ENCODE data around the gene LACTB. TPM values are rescaled to one million over a fixed set of nuclear protein-coding genes. Genes with fewer than 3 reads are reported as not detected.

LACTB gene
- total and polyA plus RNA-seq, 4 donors = 13.1 to 38.1 (median 29.9) TPM

DNA sequence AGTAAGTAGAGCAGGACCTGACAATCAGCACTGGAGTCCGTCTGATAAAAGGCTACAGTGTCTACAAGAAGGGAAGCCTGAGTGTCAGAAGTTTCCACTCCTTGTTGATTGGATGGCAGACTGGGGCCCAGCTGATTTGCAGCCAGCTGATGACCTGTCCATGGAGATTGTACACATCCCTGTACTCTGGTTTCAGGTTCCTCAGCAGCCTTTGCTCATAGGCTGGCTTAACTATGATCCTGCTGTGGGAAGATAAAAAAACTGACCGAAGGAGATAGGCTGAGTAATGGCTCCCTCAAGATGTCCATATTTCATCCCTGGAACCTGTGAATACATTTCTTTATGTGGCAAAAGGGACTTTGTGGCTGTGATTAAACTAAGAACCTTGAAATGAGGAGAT is 11.7 kb upstream of the LACTB start:
- no peak overlapping the region for H3K27ac ChIP-seq (ENCODE audit: low read depth in 1 of 2, low read length in 1 of 2)
- H3K9ac ChIP-seq (ENCODE audit: insufficient read depth in 1 of 2, low read length in 2 of 2) = no peak overlapping the region
- no peak overlapping the region for H3K4me3 ChIP-seq
- TF ChIP-seq, protein P1, sequence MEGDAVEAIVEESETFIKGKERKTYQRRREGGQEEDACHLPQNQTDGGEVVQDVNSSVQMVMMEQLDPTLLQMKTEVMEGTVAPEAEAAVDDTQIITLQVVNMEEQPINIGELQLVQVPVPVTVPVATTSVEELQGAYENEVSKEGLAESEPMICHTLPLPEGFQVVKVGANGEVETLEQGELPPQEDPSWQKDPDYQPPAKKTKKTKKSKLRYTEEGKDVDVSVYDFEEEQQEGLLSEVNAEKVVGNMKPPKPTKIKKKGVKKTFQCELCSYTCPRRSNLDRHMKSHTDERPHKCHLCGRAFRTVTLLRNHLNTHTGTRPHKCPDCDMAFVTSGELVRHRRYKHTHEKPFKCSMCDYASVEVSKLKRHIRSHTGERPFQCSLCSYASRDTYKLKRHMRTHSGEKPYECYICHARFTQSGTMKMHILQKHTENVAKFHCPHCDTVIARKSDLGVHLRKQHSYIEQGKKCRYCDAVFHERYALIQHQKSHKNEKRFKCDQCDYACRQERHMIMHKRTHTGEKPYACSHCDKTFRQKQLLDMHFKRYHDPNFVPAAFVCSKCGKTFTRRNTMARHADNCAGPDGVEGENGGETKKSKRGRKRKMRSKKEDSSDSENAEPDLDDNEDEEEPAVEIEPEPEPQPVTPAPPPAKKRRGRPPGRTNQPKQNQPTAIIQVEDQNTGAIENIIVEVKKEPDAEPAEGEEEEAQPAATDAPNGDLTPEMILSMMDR (IDR thresholded peaks at IDR 0.05; ENCODE audit: control extremely low read depth, extremely low read depth) = no peak
- H3K36me3 ChIP-seq (ENCODE audit: control insufficient read depth in 4 of 4, insufficient read depth in 4 of 4, low read length in 4 of 4) = no peaks in the 10 kb centered on the region
- no peaks in the 10 kb centered on the region for H3K27me3 ChIP-seq (ENCODE audit: control insufficient read depth in 3 of 3, insufficient read depth in 3 of 3, low read length in 2 of 3)
- ATAC-seq (ENCODE audit: insufficient read depth, low FRiP score) (no peak), DNase-seq (no peak)
- 92 to 93% methylated on average over 2 of the region's 2 CpGs for WGBS, 2 donors
- peaks cover 0 to 1% (median 0%) of the 10 kb centered on the region in 4 donors for H3K9me3 ChIP-seq (ENCODE audit: control insufficient read depth in 4 of 4, insufficient read depth in 3 of 4, low read length in 3 of 4)
- peaks cover 0 to 7% (median 0%) of the 10 kb centered on the region in 5 donors for H3K4me1 ChIP-seq (ENCODE audit: control insufficient read depth in 5 of 5, insufficient read depth in 5 of 5, low read length in 5 of 5)

DNA sequence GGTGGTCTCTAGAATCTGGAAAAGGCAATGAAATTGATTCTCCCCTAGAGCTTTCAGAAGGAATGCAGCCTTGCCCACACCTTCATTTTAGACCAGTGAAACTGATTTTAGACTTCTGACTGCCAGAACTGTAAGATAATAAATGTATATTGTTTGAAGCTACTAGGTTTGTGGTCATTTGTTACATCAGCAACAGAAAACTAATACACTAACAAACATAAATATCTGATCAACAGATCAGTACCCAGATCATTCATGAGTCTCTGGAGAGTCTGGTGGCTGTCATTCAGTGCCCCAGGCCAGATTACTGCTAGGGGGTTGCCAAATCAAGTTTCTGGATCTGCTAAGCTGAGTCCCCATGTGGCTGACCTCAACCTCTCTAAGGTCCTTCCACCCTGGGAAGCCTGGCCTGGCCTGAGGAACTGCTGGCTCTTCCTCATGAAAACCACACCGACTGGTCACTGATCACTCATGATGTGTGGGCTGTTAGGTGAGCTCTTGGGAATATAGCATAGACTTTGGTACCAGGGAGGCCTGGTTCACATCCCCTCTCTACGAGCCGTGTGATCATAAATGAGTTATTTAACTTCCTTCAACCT is 11.1 kb upstream of the LACTB start:
- 89 to 94% methylated on average over 3 of the region's 3 CpGs for WGBS, 2 donors

DNA sequence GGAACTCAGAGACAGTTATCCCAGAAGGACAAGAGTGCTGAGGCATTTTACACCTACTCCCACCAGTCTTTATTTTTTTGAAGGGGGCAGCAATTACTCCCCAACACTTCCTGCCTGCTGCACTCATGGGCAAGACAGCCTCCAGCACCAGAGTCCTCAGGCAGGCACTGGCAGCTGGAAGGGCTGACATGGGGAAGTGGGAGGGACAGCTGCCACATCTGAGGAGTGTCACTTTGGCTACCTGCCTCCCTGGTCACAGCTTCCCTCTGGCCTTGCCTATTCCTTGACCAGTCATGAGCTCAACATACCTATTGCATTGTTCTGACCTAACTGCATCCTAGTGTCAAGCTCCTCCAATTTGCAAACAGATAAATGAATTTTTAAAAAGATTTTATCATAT is 10.2 kb upstream of the LACTB start:
- H3K4me1 ChIP-seq (ENCODE audit: control insufficient read depth in 5 of 5, insufficient read depth in 5 of 5, low read length in 5 of 5) = peaks cover 0 to 7% (median 0%) of the 10 kb centered on the region in 5 donors
- H3K27ac ChIP-seq (ENCODE audit: low read depth in 1 of 2, low read length in 1 of 2) = peak overlapping the region in 1 of 2 donors; percentile 12
- TF ChIP-seq, protein P1 (IDR thresholded peaks at IDR 0.05; ENCODE audit: control extremely low read depth, extremely low read depth) = no peak
- no peaks in the 10 kb centered on the region for H3K36me3 ChIP-seq (ENCODE audit: control insufficient read depth in 4 of 4, insufficient read depth in 4 of 4, low read length in 4 of 4)
- no peak for DNase-seq
- no peaks in the 10 kb centered on the region for H3K27me3 ChIP-seq (ENCODE audit: control insufficient read depth in 3 of 3, insufficient read depth in 3 of 3, low read length in 2 of 3)
- H3K9ac ChIP-seq (ENCODE audit: insufficient read depth in 1 of 2, low read length in 2 of 2) = no peak overlapping the region
- ATAC-seq (ENCODE audit: insufficient read depth, low FRiP score) = no peak
- H3K4me3 ChIP-seq = no peak overlapping the region
- peaks cover 0 to 1% (median 0%) of the 10 kb centered on the region in 4 donors for H3K9me3 ChIP-seq (ENCODE audit: control insufficient read depth in 4 of 4, insufficient read depth in 3 of 4, low read length in 3 of 4)

More for the DNA sequence above, 11.1 kb upstream of the LACTB start:
- DNase-seq (no peak), ATAC-seq (ENCODE audit: insufficient read depth, low FRiP score) (no peak)
- Histone ChIP-seq H3K9ac (ENCODE audit: insufficient read depth in 1 of 2, low read length in 2 of 2) (no peak overlapping the region), H3K4me3 (no peak overlapping the region), H3K27me3 (ENCODE audit: control insufficient read depth in 3 of 3, insufficient read depth in 3 of 3, low read length in 2 of 3) (no peaks in the 10 kb centered on the region), H3K4me1 (ENCODE audit: control insufficient read depth in 5 of 5, insufficient read depth in 5 of 5, low read length in 5 of 5) (peaks cover 0 to 7% (median 0%) of the 10 kb centered on the region in 5 donors), H3K27ac (ENCODE audit: low read depth in 1 of 2, low read length in 1 of 2) (no peak overlapping the region), H3K9me3 (ENCODE audit: control insufficient read depth in 4 of 4, insufficient read depth in 3 of 4, low read length in 3 of 4) (peaks cover 0 to 1% (median 0%) of the 10 kb centered on the region in 4 donors), H3K36me3 (ENCODE audit: control insufficient read depth in 4 of 4, insufficient read depth in 4 of 4, low read length in 4 of 4) (no peaks in the 10 kb centered on the region)
- TF ChIP-seq, protein P1 (IDR thresholded peaks at IDR 0.05; ENCODE audit: control extremely low read depth, extremely low read depth) = no peak

DNA sequence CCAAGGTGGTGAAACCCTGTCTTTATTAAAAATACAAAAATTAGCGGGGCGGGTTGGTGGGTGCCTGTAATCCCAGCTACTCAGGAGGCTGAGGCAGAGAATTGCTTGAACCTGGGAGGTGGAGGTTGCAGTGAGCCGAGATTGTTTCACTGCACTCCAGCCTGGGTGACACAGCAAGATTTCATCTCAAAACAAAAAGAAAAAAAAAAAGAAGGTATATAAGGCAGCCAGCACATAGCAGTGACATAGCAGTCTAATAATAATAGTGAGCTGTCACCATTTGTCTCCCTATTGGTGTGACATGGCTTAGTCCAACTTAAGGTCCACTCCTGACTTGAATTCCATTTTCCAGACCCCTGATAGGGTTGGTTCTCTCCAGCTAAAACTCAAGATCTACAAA is 8.8 kb upstream of the LACTB start:
- no peak overlapping the region for H3K4me3 ChIP-seq
- peaks cover 0 to 1% (median 0%) of the 10 kb centered on the region in 4 donors for H3K9me3 ChIP-seq (ENCODE audit: control insufficient read depth in 4 of 4, insufficient read depth in 3 of 4, low read length in 3 of 4)
- peaks cover 0 to 5% (median 0%) of the 10 kb centered on the region in 5 donors for H3K4me1 ChIP-seq (ENCODE audit: control insufficient read depth in 5 of 5, insufficient read depth in 5 of 5, low read length in 5 of 5)
- H3K36me3 ChIP-seq (ENCODE audit: control insufficient read depth in 4 of 4, insufficient read depth in 4 of 4, low read length in 4 of 4) = no peaks in the 10 kb centered on the region
- H3K27ac ChIP-seq (ENCODE audit: low read depth in 1 of 2, low read length in 1 of 2) = no peak overlapping the region
- ATAC-seq (ENCODE audit: insufficient read depth, low FRiP score) (no peak), DNase-seq (no peak)
- no peak overlapping the region for H3K9ac ChIP-seq (ENCODE audit: insufficient read depth in 1 of 2, low read length in 2 of 2)
- H3K27me3 ChIP-seq (ENCODE audit: control insufficient read depth in 3 of 3, insufficient read depth in 3 of 3, low read length in 2 of 3) = no peaks in the 10 kb centered on the region
- TF ChIP-seq, protein P1 (IDR thresholded peaks at IDR 0.05; ENCODE audit: control extremely low read depth, extremely low read depth) = no peak
- 89 to 92% methylated on average over 3 of the region's 3 CpGs for WGBS, 2 donors
